HCT116 (cell line): ENCODE results near the gene ZNF385A. TPM values are rescaled to one million over a fixed set of nuclear protein-coding genes. Genes with fewer than 3 reads are reported as not detected.

Experiments
- ATAC-seq: fragments of 200-7000 bp; cut with Tn5 transposase; 2 replicates; pipeline ENCODE4 v1.9.1; 2020; ENCODE audit warnings: mild to moderate bottlenecking, moderate library complexity
- BruUV-seq: library from RNA; stranded (reverse); fragments of 400-500 nt; replicated peaks from 2 replicates; lab custom pipeline; 2021; lab: Mats Ljungman, UMichigan
- CTCF ChIA-PET: fragments of 300-600 bp; sonication (Branson Sonifier 250); formaldehyde crosslinking; loops from one replicate; lab custom pipeline; 2021; ENCODE audit warnings: antibody characterized with exemption; lab: Charles Lee
- POLR2A ChIA-PET: fragments of 300-600, 350-600 bp; sonication (Branson Sonifier 250); formaldehyde crosslinking; loops from one replicate; lab custom pipeline; 2021; ENCODE audit warnings: antibody characterized with exemption; lab: Charles Lee
- RAD21 ChIA-PET, 2 experiments: fragments of 300-600 bp; sonication (Branson Sonifier 250); formaldehyde crosslinking; loops; one replicate each; lab custom pipeline; 2023; ENCODE audit warnings: low total read pairs in 2 of 2; ENCODE audit not compliant: uncharacterized antibody in 2 of 2, unreplicated experiment in 2 of 2, low non-redundant PET in 1 of 2; lab: Charles Lee
- DNase-seq: peaks from one replicate; pipeline ENCODE4 v3.0.0-alpha.2; 2010; ENCODE audit warnings: low read depth, low spot score
- H2AFZ ChIP-seq: fragments of 200-600 bp; shearing (Covaris generic), sonication (generic); 2 replicates; pipeline ENCODE4 v1.6.1; 2017; ENCODE audit warnings: low read depth, mixed run types, mixed read lengths, antibody characterized with exemption, low read length; ENCODE audit not compliant: poor library complexity, severe bottlenecking
- H3K27ac ChIP-seq: 2 replicates; pipeline ENCODE4 v1.5.1; 2012; ENCODE audit warnings: low read depth, low read length
- H3K27me3 ChIP-seq: fragments of 200-600 bp; sonication (generic); 2 replicates; pipeline ENCODE4 v1.6.1; 2016; ENCODE audit warnings: mixed run types, low read length, mixed read lengths; ENCODE audit not compliant: insufficient read depth
- H3K36me3 ChIP-seq, 2 experiments: fragments of 200-500 bp in 1 of 2; fragments of 200-600 bp in 1 of 2; sonication (Bioruptor generic) in 1 of 2; sonication (generic) in 1 of 2; 2 replicates each; pipeline versions ENCODE4 v1.5.1 to v1.6.1; 2014 to 2016; ENCODE audit warnings: low read length in 2 of 2, inconsistent platforms in 1 of 2, mixed read lengths in 1 of 2, mixed run types in 1 of 2; ENCODE audit not compliant: insufficient read depth in 2 of 2, control insufficient read depth in 1 of 2
- H3K4me1 ChIP-seq, 2 experiments: fragments of 200-600 bp in 1 of 2; sonication (generic) in 1 of 2; 2 replicates each; pipeline versions ENCODE4 v1.5.1 to v1.6.1; 2012 to 2017; ENCODE audit warnings: low read length in 2 of 2, inconsistent platforms in 1 of 2, mild to moderate bottlenecking in 1 of 2, mixed read lengths in 1 of 2, mixed run types in 1 of 2, moderate library complexity in 1 of 2; ENCODE audit not compliant: insufficient read depth in 2 of 2, control insufficient read depth in 1 of 2
- H3K4me2 ChIP-seq: fragments of 200-600 bp; sonication (generic); 2 replicates; pipeline ENCODE4 v1.6.1; 2017; ENCODE audit warnings: mixed run types, low read length, mixed read lengths
- H3K4me3 ChIP-seq, 2 experiments: fragments of 200-600 bp in 1 of 2; sonication (generic) in 1 of 2; replicated peaks in 1 of 2; 2 replicates each; pipeline ENCODE4 v1.5.1; 2011 to 2016; ENCODE audit warnings: low read length in 2 of 2, control low read depth in 1 of 2, low read depth in 1 of 2, mild to moderate bottlenecking in 1 of 2, mixed read lengths in 1 of 2, mixed run types in 1 of 2
- H3K79me2 ChIP-seq: fragments of 200-600 bp; sonication (generic); 2 replicates; pipeline ENCODE4 v1.6.1; 2017; ENCODE audit warnings: mild to moderate bottlenecking, mixed run types, low read length, moderate library complexity, mixed read lengths; ENCODE audit not compliant: insufficient read depth
- H3K9ac ChIP-seq: fragments of 200-600 bp; sonication (generic); 2 replicates; pipeline ENCODE4 v1.6.1; 2016; ENCODE audit warnings: low read length, mixed read lengths
- H3K9me2 ChIP-seq: fragments of 200-600 bp; sonication (generic), shearing (Covaris generic); 2 replicates; pipeline ENCODE4 v1.6.1; 2017; ENCODE audit warnings: mixed run types, mild to moderate bottlenecking, moderate library complexity; ENCODE audit not compliant: insufficient read depth
- H3K9me3 ChIP-seq, 2 experiments: fragments of 200-500 bp in 1 of 2; fragments of 200-600 bp in 1 of 2; sonication (Bioruptor generic) in 1 of 2; sonication (generic) in 1 of 2; 2 replicates each; pipeline ENCODE4 v1.6.1; 2014 to 2017; ENCODE audit warnings: low read length in 2 of 2, mixed read lengths in 2 of 2, inconsistent platforms in 1 of 2, low read depth in 1 of 2, mild to moderate bottlenecking in 1 of 2, mixed run types in 1 of 2, moderate library complexity in 1 of 2; ENCODE audit not compliant: control insufficient read depth in 1 of 2, insufficient read depth in 1 of 2
- H4K20me1 ChIP-seq: fragments of 200-600 bp; sonication (generic), shearing (Covaris generic); 2 replicates; pipeline ENCODE4 v1.6.1; 2017; ENCODE audit warnings: mixed run types, mild to moderate bottlenecking, moderate library complexity; ENCODE audit not compliant: insufficient read depth
- CBX3 ChIP-seq: IDR thresholded peaks from 2 replicates; pipeline ENCODE4 v1.6.1; 2012; ENCODE audit warnings: low read depth
- CEBPB ChIP-seq: IDR thresholded peaks from 2 replicates; pipeline ENCODE4 v1.6.1; 2012; ENCODE audit warnings: low read depth
- EGR1 ChIP-seq: IDR thresholded peaks from 2 replicates; pipeline ENCODE4 v1.6.1; 2012; ENCODE audit warnings: low read depth
- EZH2 ChIP-seq: fragments of 200-600 bp; sonication (generic); IDR thresholded peaks from 2 replicates; pipeline ENCODE4 v1.6.1; 2017; ENCODE audit warnings: antibody characterized with exemption, mixed run types
- EZH2phosphoT487 ChIP-seq: fragments of 200-600 bp; IDR thresholded peaks from 2 replicates; pipeline ENCODE4 v1.6.1; 2018; ENCODE audit warnings: antibody characterized with exemption, borderline replicate concordance
- JUND ChIP-seq: IDR thresholded peaks from 2 replicates; pipeline ENCODE4 v1.6.1; 2012
- POLR2A ChIP-seq: IDR thresholded peaks from 2 replicates; pipeline ENCODE4 v1.7.0; 2011; ENCODE audit warnings: borderline replicate concordance; ENCODE audit not compliant: insufficient read depth, insufficient read length; ENCODE audit errors: extremely low read depth
- POLR2AphosphoS5 ChIP-seq: IDR thresholded peaks from 2 replicates; pipeline ENCODE4 v1.6.1; 2011; ENCODE audit warnings: mild to moderate bottlenecking, low read depth, low read length, moderate library complexity
- RAD21 ChIP-seq: IDR thresholded peaks from 2 replicates; pipeline ENCODE4 v1.6.1; 2012; ENCODE audit warnings: low read depth, mild to moderate bottlenecking
- SRF ChIP-seq: IDR thresholded peaks from 2 replicates; pipeline ENCODE4 v1.6.1; 2012; ENCODE audit warnings: low read depth
- TCF7L2 ChIP-seq: IDR thresholded peaks from 2 replicates; pipeline ENCODE4 v1.7.0; 2011; ENCODE audit warnings: borderline replicate concordance, inconsistent platforms; ENCODE audit not compliant: insufficient read depth, insufficient read length; ENCODE audit errors: extremely low read depth
- YY1 ChIP-seq: IDR thresholded peaks from 2 replicates; pipeline ENCODE4 v1.6.1; 2011; ENCODE audit warnings: low read length, low read depth, moderate library complexity, mild to moderate bottlenecking; ENCODE audit not compliant: insufficient replicate concordance; ENCODE audit errors: extremely low read depth
- ZFX ChIP-seq: fragments of 450-650 bp; IDR thresholded peaks from 2 replicates; pipeline ENCODE4 v1.6.1; 2017
- ZNF274 ChIP-seq: fragments of 200-500 bp; sonication (Bioruptor generic); IDR thresholded peaks from 2 replicates; pipeline ENCODE4 v1.6.1; 2014; ENCODE audit warnings: mild to moderate bottlenecking, low read depth, low read length, inconsistent platforms
- intact Hi-C: fragments of 100-400 bp; cut with micrococcal nuclease; formaldehyde crosslinking; loops from 2 replicates; pipeline ENCODE4 v1.10.0; 2022
- total RNA-seq: library from RNA; stranded (reverse); gene quantifications from one replicate; pipeline ENCODE4 v1.2.1, GENCODE V29; 2021; ENCODE audit not compliant: unreplicated experiment
- TF ChIP-seq, protein P1 (sequence below): IDR thresholded peaks from 2 replicates; pipeline ENCODE4 v1.6.1; 2012; ENCODE audit warnings: low read depth
- TF ChIP-seq, protein P2 (sequence below), 3 experiments: fragments of 200-600 bp in 1 of 3; sonication (generic) in 1 of 3; IDR thresholded peaks in 2 of 3; conservative IDR thresholded peaks in 1 of 3; 2 replicates each; pipeline ENCODE4 v1.5.1; 2012 to 2017; ENCODE audit warnings: low read depth in 2 of 3, low read length in 2 of 3, antibody characterized with exemption in 1 of 3, borderline replicate concordance in 1 of 3, control low read depth in 1 of 3, mild to moderate bottlenecking in 1 of 3, mixed read lengths in 1 of 3, mixed run types in 1 of 3, moderate library complexity in 1 of 3; ENCODE audit not compliant: insufficient read depth in 1 of 3
- TF ChIP-seq, protein P3 (sequence below): IDR thresholded peaks from 2 replicates; pipeline ENCODE4 v1.6.1; 2012
- TF ChIP-seq, protein P4 (sequence below): IDR thresholded peaks from 2 replicates; pipeline ENCODE4 v1.6.1; 2012

The ZNF385A gene
- total RNA-seq, 1 experiment from 2014 or later: 34.7 TPM

DNA sequence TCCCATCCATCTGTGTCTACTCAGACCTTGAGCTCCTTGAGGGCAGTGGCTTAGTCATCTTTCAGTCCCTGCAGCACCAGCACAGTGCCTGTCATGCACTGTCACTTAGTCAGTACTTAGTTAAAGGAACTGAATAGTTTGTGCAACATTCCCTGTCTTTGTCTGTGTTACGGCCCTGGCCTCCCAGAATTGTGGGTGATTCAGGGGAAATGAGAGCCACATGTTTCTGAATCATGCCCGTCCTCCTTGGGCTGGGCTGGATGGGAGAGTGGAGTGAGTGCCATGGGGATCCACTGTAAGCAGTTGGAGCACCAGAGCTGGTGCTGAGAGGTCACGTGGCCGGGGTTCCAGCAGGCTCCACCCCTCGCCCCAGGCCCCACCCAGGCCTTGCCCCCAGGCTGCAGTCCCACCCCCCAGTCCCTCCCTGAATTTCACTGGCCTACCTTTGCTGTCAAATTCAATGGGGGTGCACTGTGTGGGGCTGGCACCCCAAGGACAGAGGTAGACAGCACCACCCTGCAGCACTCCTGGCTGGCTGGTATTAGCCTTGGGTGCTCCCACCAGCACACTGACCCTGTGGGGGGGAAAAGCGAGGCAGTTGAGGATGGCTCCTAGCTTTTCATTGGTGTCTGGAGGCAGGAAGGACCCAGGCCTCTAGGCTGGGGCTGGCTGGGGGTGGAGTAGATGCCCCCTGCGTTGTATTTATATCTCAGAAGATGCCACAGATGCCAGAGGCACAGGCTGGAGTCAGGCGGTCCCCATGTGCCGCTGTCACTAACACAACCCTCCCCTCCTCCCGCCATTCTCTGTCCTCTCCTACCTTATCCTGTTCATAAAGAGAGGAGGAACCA, 27.1 kb upstream of the ZNF385A start:
- Histone ChIP-seq H4K20me1 (no peaks in the 10 kb centered on the region), H3K9me3 (no peaks in the 10 kb centered on the region), H3K4me1 (peaks cover 0 to 20% of the 10 kb centered on the region in 2 experiments; a peak in 2 of 4 replicates), H3K79me2 (peaks cover 23% of the 10 kb centered on the region), H2AFZ (no peak overlapping the region), H3K27me3 (no peaks in the 10 kb centered on the region), H3K9ac (no peak overlapping the region), H3K4me2 (no peak overlapping the region), H3K36me3 (peaks cover 15 to 20% of the 10 kb centered on the region in 2 experiments), H3K4me3 (no peak overlapping the region), H3K27ac (no peak overlapping the region), H3K9me2 (no peaks in the 10 kb centered on the region)
- CTCF ChIA-PET: interaction anchor here (0.9 to 2.7 kb wide), 2 partner anchors 12 to 28 kb away, joined by 4 to 18 read pairs; no protein-coding TSS in a partner anchor
- POLR2A ChIA-PET: no interaction called here
- DNase-seq: no peak
- RAD21 ChIA-PET: no interaction called here
- intact Hi-C loops: no loop called here
- no TSS peak for BruUV-seq
- ATAC-seq: peak; percentile 78
- TF ChIP-seq CBX3: no peak
- TF ChIP-seq EGR1: no peak
- TF ChIP-seq CEBPB: no peak
- TF ChIP-seq POLR2AphosphoS5: no peak
- TF ChIP-seq, protein P1, sequence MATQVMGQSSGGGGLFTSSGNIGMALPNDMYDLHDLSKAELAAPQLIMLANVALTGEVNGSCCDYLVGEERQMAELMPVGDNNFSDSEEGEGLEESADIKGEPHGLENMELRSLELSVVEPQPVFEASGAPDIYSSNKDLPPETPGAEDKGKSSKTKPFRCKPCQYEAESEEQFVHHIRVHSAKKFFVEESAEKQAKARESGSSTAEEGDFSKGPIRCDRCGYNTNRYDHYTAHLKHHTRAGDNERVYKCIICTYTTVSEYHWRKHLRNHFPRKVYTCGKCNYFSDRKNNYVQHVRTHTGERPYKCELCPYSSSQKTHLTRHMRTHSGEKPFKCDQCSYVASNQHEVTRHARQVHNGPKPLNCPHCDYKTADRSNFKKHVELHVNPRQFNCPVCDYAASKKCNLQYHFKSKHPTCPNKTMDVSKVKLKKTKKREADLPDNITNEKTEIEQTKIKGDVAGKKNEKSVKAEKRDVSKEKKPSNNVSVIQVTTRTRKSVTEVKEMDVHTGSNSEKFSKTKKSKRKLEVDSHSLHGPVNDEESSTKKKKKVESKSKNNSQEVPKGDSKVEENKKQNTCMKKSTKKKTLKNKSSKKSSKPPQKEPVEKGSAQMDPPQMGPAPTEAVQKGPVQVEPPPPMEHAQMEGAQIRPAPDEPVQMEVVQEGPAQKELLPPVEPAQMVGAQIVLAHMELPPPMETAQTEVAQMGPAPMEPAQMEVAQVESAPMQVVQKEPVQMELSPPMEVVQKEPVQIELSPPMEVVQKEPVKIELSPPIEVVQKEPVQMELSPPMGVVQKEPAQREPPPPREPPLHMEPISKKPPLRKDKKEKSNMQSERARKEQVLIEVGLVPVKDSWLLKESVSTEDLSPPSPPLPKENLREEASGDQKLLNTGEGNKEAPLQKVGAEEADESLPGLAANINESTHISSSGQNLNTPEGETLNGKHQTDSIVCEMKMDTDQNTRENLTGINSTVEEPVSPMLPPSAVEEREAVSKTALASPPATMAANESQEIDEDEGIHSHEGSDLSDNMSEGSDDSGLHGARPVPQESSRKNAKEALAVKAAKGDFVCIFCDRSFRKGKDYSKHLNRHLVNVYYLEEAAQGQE: no peak
- no peak for TF ChIP-seq SRF
- no peak for TF ChIP-seq EZH2
- TF ChIP-seq JUND: no peak
- TF ChIP-seq, protein P2, sequence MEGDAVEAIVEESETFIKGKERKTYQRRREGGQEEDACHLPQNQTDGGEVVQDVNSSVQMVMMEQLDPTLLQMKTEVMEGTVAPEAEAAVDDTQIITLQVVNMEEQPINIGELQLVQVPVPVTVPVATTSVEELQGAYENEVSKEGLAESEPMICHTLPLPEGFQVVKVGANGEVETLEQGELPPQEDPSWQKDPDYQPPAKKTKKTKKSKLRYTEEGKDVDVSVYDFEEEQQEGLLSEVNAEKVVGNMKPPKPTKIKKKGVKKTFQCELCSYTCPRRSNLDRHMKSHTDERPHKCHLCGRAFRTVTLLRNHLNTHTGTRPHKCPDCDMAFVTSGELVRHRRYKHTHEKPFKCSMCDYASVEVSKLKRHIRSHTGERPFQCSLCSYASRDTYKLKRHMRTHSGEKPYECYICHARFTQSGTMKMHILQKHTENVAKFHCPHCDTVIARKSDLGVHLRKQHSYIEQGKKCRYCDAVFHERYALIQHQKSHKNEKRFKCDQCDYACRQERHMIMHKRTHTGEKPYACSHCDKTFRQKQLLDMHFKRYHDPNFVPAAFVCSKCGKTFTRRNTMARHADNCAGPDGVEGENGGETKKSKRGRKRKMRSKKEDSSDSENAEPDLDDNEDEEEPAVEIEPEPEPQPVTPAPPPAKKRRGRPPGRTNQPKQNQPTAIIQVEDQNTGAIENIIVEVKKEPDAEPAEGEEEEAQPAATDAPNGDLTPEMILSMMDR (IDR thresholded peaks at IDR 0.05 in 2 of 3, conservative IDR thresholded peaks at IDR 0.05 in 1 of 3; ENCODE audit: borderline replicate concordance in 1 of 3, insufficient read depth in 1 of 3, low read depth in 2 of 3, low read length in 2 of 3): no peak
- TF ChIP-seq, protein P3, sequence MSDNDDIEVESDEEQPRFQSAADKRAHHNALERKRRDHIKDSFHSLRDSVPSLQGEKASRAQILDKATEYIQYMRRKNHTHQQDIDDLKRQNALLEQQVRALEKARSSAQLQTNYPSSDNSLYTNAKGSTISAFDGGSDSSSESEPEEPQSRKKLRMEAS: no peak
- no peak for TF ChIP-seq TCF7L2
- no peak for TF ChIP-seq YY1
- no peak for TF ChIP-seq ZNF274
- no peak for TF ChIP-seq ZFX
- no peak for TF ChIP-seq EZH2phosphoT487
- TF ChIP-seq POLR2A: no peak
- TF ChIP-seq, protein P4, sequence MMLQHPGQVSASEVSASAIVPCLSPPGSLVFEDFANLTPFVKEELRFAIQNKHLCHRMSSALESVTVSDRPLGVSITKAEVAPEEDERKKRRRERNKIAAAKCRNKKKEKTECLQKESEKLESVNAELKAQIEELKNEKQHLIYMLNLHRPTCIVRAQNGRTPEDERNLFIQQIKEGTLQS: no peak
- no peak for TF ChIP-seq RAD21
- TF ChIP-seq, all 23 proteins: peak for 0
